GM19238 (cell line): ENCODE measurements around the gene UNCX.
"Not testable (repeated sequence)": the region's sequence is repeated elsewhere in the genome, so short reads cannot be mapped to it uniquely, and the experiment has no call there.

Experiments used
- DNase-seq: peaks from one replicate; pipeline ENCODE4 v3.0.0; 2011; ENCODE audit warnings: low spot score; ENCODE audit not compliant: insufficient read length

UNCX gene

GRCh38 chr7:1232623-1233332 lies at the start of gene UNCX:
TSS of gene UNCX (plus strand) at chr7:1232872. CDS start at chr7:1233018, 146 bp downstream.
- no peak for DNase-seq

- DNase-seq: no peak
These were observed 45.5 kb upstream of the UNCX start for GRCh38 chr7:1187127-1187526.

GRCh38 chr7:1188720-1189294 lies 43.9 kb upstream of the UNCX start:
- no peak for DNase-seq

- no peak for DNase-seq
These were observed 42.5 kb upstream of the UNCX start for GRCh38 chr7:1189986-1190772.

GRCh38 chr7:1192171-1192676 lies 40.4 kb upstream of the UNCX start:
- DNase-seq: no peak

GRCh38 chr7:1193593-1194424 lies 38.9 kb upstream of the UNCX start:
- DNase-seq: no peak

- DNase-seq: not testable (repeated sequence)
These were observed 36.2 kb upstream of the UNCX start for GRCh38 chr7:1196441-1196840.

GRCh38 chr7:1196950-1197349 lies 35.7 kb upstream of the UNCX start:
- DNase-seq: no peak

GRCh38 chr7:1197997-1198625 lies 34.6 kb upstream of the UNCX start:
- DNase-seq: no peak

GRCh38 chr7:1200045-1200444 lies 32.6 kb upstream of the UNCX start:
- DNase-seq: no peak

GRCh38 chr7:1201916-1202315 lies 30.8 kb upstream of the UNCX start:
- no peak for DNase-seq

- not testable (repeated sequence) for DNase-seq
These were observed 29.8 kb upstream of the UNCX start for GRCh38 chr7:1202914-1203313.

GRCh38 chr7:1204460-1205140 lies 28.1 kb upstream of the UNCX start:
- no peak for DNase-seq

GRCh38 chr7:1205742-1206141 lies 26.9 kb upstream of the UNCX start:
- DNase-seq: not testable (repeated sequence)

GRCh38 chr7:1209097-1209496 lies 23.6 kb upstream of the UNCX start:
- no peak for DNase-seq

- DNase-seq: no peak
These were observed 22.2 kb upstream of the UNCX start for GRCh38 chr7:1210321-1210978.

GRCh38 chr7:1210979-1211608 lies 21.6 kb upstream of the UNCX start:
- no peak for DNase-seq

- no peak for DNase-seq
These were observed 21.1 kb upstream of the UNCX start for GRCh38 chr7:1211611-1212010.

GRCh38 chr7:1212025-1212424 lies 20.6 kb upstream of the UNCX start:
- DNase-seq: not testable (repeated sequence)
